Cardiac fibroblast (primary cell): ENCODE measurements around the gene ATAT1.
"Not testable (repeated sequence)": the region's sequence is repeated elsewhere in the genome, so short reads cannot be mapped to it uniquely, and the experiment has no call there.

Experiments
- DNase-seq, 2 donors: peaks; one replicate each; pipeline versions ENCODE4 v3.0.0 to v3.0.0-alpha.2; 2010; ENCODE audit warnings: low read depth in 2 of 2
- H3K4me3 ChIP-seq, 2 donors: replicated peaks in 1 of 2; 1 replicate in 1 of 2; 2 replicates in 1 of 2; pipeline ENCODE4 v1.5.1; 2011; ENCODE audit warnings: low read depth in 2 of 2, low read length in 2 of 2, mild to moderate bottlenecking in 2 of 2, moderate library complexity in 1 of 2
- CTCF ChIP-seq: IDR thresholded peaks from one replicate; pipeline ENCODE4 v1.5.1; 2011; ENCODE audit warnings: low read depth, mild to moderate bottlenecking, low read length, inconsistent platforms

The ATAT1 gene

DNA sequence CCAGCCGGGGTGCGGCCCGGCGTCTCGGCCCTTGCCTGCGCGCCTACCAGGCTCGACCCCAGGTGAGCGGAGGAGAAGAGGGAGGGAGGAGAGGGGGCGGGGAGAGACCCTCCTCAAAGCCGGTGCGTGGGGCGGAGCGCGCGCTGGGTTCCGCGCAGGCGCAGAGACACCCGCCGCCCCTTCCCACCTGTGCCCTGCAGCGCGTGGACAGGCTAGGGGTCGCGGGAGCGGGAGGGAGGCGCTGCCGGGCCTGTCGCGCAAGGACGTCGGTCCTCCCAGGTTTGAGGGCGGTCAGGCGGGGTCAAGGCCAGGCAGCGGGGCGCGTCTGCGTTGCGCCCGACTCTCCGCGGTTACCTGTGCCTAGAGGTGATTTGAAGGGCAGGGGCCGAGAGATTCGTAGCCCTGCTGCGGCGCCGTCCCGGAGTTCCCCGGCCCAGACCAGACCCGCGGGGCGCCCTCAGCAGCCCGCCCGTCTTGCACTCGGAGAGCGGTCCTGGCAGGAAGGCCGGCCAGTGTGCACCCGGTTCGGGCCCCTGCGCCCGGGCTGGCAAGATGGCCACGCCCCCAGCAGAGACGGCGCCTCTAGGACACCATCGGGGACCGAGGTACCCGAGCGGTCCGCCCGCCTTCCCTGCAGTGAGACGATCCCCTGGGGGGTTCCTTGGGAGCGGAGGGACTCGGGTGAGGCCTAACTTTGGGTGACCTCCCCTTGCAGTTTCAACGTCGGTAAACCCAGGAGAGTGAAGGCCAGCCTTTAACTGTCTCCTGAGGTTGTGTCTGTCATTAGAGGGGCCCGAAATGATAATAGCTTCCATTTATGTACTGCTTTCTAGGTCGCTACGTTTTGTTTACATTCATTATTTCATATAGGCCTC lies 20.8 kb downstream of the ATAT1 start:
- peak overlapping the region; percentile 90 to 92 for H3K4me3 ChIP-seq
- no peak for TF ChIP-seq CTCF
- DNase-seq, result peak; percentile 48 to 59

- H3K4me3 ChIP-seq, result no peak overlapping the region
- TF ChIP-seq CTCF, result no peak
- no peak for DNase-seq
These were observed 24.5 kb downstream of the ATAT1 start for GRCh38 chr6:30651143-30651542.

- no peak overlapping the region for H3K4me3 ChIP-seq
- DNase-seq, result no peak
- no peak for TF ChIP-seq CTCF
These were observed 28.4 kb downstream of the ATAT1 start for GRCh38 chr6:30654798-30655742.

DNA sequence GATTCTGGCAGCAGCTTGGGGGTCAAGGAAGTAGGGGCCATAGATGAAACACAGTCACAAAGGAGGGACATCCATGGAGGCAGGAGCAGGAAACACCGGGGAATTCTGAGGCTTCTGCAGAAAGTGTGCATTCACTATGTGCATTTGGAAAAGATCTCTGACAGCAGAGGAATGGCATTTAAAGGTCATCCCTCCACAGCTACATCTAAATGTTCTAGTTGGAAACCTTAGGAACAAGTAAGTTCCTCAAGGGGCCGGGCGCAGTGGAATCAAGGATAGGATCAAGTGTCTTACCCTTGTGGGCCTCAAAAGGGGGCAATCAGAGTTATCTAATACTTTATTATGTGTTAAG lies 29.0 kb downstream of the ATAT1 start:
- DNase-seq, result no peak
- TF ChIP-seq CTCF, result no peak

DNA sequence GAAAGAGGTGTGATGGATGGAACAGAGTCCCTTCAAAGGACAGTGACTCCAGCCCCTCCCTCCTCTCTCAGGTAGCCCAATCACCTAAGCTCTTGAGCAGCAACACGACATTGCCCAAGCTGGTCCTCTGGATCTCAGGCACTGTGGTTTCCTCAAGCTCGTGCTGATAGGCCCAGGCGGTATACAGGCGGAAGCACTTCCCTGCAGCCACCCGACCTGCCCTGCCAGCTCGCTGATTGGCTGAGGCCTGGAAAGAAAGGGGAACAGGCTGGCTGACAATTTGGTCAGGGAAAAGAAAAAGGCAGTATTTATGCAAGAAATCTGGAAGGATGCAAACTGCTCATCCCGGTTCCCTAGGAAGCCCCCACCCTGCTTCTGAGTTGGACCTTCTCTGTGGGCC lies 29.8 kb downstream of the ATAT1 start:
- no peak for DNase-seq
- TF ChIP-seq CTCF, result no peak
- no peak overlapping the region for H3K4me3 ChIP-seq

More for the DNA sequence above, 29.0 kb downstream of the ATAT1 start:
- no peak overlapping the region for H3K4me3 ChIP-seq

- no peak overlapping the region for H3K4me3 ChIP-seq
- DNase-seq, result no peak
- TF ChIP-seq CTCF, result no peak
These were observed 30.8 kb downstream of the ATAT1 start for GRCh38 chr6:30657454-30657853.

GRCh38 chr6:30657922-30658321 lies 31.2 kb downstream of the ATAT1 start:
- not testable (repeated sequence) for H3K4me3 ChIP-seq, DNase-seq
